Fibroblast of skin of back (primary cell): ENCODE data around the gene RPUSD1. TPM values are rescaled to one million over a fixed set of nuclear protein-coding genes. Genes with fewer than 3 reads are reported as not detected.
A peak's percentile ranks its signal among the peaks of the same experiment; 100 is the strongest.
"Not testable (repeated sequence)": the region's sequence is repeated elsewhere in the genome, so short reads cannot be mapped to it uniquely, and the experiment has no call there.

Experiments
- DNase-seq: peaks from one replicate; pipeline ENCODE4 v3.0.0-alpha.2; 2013
- polyA plus RNA-seq, 2 experiments: library from polyadenylated mRNA; unstranded; fragments of 120-200 nt; gene quantifications; one replicate each; pipeline ENCODE4 v1.2.1, GENCODE V29; 2013; ENCODE audit not compliant: insufficient read length in 2 of 2

The RPUSD1 gene
- 22.9 TPM for polyA plus RNA-seq (2013, experiment 1 of 2; ENCODE audit: insufficient read length)
- polyA plus RNA-seq (2013, experiment 2 of 2; ENCODE audit: insufficient read length): 12.1 TPM

DNA sequence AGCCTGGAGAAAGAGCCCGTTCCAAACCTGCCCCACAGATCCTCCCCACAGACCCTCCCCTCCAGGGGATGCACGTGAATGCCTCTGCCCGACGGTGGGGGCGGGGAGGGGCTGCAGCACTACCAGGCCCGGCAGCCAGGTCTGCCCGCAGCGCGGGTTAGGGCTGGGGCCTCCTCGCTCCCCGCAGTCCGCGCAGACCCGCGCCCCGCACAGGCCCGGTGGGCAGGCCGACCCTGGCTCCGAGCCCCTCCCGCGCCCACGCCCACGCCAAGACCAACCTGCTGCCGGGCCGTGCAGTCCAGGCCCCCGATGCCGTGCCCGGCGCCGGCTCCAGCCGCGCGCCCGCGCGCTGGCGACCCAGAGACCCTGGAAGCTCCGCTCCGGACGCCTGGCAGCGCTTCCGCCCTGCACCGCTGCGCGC is at the start of gene RPUSD1:
Gene RPUSD1 (minus strand): TSS at position 404 of the 421 bp plus-strand sequence. CDS start 644 bp downstream, outside the sequence.
- DNase-seq: peak; percentile 9

GRCh38 chr16:836822-837221 is 48.6 kb upstream of the RPUSD1 start:
- not testable (repeated sequence) for DNase-seq

- no peak for DNase-seq
These were observed 48.0 kb upstream of the RPUSD1 start for GRCh38 chr16:836221-836620.

DNA sequence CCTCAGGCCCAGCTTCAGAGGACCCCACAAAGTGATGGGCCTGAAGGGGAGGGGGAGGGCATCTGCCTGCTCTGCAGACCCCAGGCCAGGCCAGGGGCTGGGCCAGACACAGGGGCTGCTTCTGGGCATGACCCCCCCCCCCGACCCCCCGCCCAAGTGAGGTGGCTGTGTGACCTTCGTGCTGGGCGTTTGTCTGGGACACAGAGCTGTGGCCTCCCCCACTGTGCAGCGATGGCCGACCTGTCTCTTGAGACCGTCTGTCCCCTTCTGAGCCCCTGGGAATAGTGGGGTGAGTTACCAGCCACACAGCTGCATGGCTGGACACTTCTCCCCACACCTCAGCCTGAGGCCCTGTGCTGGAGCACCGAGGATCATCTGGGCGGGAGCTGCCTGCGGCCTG is 47.2 kb upstream of the RPUSD1 start:
- no peak for DNase-seq

DNA sequence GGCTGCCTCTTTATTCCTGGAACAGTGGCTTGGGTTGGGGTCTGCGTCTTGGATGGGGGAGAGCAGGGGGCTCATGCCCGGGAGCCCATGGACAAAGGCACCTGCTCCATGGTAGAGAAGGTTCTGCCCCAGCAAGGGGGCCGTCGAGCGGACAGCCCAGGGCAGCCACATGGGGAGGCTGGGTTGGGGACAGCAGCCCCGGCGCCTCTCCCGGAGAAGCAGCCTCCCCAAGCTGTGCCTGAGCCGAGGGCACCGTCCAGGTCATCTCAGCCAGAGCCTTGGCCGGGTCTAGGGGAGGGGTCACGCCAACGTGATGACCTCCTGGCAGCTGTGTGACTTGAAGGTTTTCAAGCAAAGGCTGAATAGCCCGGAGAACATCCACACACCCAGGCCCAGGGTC is 45.2 kb upstream of the RPUSD1 start:
- no peak for DNase-seq

GRCh38 chr16:832652-833336 is 44.6 kb upstream of the RPUSD1 start:
- DNase-seq: no peak

- DNase-seq: no peak
These were observed 43.6 kb upstream of the RPUSD1 start for GRCh38 chr16:831571-832413.

DNA sequence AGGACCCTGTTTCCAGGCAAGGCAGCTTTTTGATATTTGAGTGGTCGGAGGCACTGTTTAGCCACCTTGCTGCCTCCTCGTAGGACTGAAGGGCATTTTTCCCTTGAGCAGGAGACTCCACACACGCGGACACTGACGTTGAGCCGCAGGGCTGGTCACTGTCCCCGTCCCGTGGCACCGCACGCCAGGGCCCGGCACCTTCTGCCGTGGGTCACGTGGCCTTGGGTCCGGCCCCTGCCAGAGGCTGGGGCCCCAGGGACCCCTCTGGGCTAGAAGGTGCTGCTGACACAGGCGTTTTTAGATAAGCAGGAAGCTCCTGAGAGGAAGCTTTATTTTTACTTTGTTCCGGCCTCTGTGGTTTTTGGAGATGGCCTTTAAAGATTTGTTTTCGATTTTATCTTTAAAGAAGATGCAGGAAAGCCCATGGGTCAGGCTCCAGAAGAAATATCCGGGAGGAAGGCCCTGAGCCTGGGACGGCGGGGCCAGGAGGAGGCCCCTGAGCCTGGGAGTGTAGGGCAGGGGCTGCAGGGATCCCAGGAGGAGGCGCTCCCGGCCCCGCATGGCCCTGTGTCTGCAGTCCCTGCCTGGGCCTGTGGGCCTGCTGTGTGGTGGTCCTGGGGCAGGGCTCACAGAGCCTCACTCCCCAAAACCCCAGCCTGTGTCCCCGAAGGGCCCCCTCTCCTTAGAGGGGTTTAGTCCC is 42.8 kb upstream of the RPUSD1 start:
- DNase-seq: no peak

- DNase-seq: no peak
These were observed 42.1 kb upstream of the RPUSD1 start for GRCh38 chr16:830107-830870.

- DNase-seq: no peak
These were observed 40.7 kb upstream of the RPUSD1 start for GRCh38 chr16:828891-829290.

DNA sequence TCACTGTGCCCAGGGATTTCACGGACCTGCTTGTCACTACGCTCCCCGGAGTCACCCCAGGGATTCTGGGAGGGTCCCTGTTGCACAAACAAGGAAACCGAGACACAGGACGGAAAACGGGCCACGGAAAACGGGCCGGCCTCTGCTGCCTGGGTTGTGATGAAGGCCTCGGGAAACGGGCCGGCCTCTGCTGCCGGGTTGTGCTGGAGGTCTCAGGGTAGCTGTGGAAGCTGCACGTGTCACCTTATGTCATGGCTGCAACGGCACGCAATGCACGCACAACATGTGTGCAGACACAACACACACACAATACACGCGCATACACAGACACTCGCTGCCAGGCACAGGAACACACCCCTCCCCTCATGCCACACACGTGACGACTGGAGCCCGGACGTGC is 39.3 kb upstream of the RPUSD1 start:
- no peak for DNase-seq

GRCh38 chr16:825341-826061 is 37.3 kb upstream of the RPUSD1 start:
- DNase-seq: no peak

DNA sequence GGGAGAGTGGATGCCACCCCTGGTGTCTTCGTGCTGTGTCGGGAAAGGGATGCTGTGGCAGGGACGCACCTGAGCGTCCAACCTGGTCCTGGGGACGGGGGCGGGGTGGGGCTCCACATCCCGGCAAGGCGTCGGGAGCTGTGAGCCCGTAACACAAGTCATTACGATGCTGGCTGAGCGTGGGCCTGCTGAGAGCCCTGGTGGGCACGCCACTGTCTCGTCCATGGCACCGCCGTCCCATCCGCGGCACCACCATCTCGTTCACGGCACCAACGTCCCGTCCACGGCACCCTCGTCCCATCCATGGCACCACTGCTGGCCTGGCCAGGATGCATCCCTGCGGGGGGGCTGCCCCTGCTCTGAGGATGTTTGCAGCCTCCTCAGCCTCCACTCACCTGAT is 36.4 kb upstream of the RPUSD1 start:
- DNase-seq: no peak

- DNase-seq: no peak
These were observed 36.0 kb upstream of the RPUSD1 start for GRCh38 chr16:824194-824593.

- no peak for DNase-seq
These were observed 34.7 kb upstream of the RPUSD1 start for GRCh38 chr16:822909-823297.

DNA sequence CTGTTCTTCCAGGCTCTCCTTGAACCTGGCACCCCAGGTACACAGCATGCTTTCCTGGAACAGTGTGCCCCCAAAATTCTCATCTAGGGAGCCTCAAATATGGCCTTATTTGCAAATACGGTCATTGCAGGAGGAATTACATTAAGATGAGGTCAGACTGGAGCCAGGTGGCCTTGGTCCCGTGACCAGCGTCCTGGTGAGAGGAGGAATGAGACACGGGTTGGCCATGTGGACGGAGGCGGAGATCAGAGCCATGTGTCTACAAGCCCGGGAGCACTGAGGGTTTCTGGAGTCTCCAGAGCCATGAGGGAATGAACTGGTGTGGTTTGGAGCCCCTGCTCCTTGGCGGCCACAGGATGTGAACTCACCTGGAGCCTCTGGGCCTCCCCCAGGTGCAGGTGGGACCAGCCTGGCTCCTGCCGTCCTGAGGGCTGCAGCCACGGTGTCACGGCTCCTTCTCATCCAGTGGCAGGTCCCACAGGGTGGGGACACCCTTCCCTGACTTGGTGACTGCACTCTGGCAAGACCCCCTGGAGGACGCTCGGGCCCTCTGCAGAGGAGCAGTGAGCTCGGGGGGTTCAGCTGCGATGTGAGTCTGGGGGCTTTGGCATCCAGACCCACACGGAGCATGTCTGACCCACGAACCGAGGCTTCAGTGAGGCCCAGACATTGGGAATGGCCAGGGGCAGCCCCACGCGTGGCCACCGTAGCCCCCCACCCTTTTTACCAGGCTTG is 34.2 kb upstream of the RPUSD1 start:
- DNase-seq: no peak

DNA sequence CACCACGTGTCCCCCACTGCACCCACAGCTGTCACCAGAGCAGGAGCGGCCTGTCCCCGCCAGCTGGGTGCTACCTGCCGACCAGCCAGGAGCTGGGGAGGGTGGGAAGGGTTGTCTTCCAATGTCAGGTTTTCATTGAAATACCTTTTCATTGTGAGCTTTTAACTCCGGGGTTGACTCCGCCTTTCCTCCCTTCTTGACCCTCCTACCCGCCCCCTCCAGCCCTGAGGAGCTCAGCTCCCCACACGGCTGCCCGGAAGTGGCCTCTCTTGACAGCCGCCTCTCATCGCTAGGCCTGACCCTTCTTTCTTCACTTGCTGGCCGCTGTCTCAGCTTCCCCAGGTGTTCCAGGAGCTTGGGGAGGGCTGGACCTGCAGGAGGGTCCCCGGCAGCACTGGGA is 33.6 kb upstream of the RPUSD1 start:
- DNase-seq: no peak

- DNase-seq: no peak
These were observed 32.6 kb upstream of the RPUSD1 start for GRCh38 chr16:820748-821147.

DNA sequence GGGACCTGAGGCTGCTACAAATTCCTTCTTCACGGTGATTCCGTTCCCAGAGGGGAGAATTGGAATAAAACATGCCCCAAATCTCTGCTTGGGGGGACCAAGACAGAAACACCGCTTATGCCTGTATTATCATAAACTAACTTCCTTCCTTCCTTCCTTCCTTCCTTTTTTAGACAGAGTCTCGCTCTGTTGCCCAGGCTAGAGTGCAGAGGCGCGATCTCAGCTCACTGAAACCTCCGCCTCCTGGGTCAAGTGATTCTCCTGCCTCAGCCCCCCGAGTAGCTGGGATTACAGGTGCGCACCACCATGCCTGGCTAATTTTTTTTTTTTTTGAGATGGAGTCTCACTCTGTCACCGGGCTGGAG is 31.8 kb upstream of the RPUSD1 start:
- not testable (repeated sequence) for DNase-seq

DNA sequence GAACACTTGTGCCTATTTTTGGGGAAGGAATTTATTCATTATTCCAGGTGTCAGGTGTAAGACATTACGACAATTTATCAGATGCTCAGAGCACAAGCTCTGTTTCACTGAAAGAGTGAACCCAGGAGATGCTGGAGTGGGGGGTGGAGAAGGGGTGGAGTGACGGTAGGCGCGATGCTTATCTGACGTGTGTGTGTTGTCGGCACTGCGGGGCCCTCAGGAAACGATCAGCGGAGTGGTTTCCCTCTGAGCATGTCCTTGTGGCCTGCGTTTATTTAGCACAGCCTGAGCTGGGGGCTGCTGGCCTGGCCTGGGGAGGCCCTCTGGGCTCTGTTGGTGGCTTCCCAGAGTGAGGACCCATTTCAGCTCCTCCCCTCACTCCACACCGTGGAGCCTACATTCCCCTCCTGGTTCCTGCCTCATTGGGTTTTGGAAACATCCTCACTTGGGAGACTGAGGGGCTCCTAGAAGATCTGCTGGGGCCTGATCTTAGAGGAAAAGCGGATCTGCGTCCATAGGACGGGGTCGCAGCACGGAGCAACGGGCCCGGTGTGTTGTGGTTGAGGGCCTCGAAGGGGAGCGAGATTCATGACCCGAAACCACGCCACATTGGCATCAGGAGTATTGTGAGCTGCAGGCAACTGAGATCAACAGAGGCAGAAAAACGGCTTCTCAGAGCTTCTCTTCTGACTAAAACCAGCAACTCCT is 31.3 kb upstream of the RPUSD1 start:
- no peak for DNase-seq
